K562 (cell line): ENCODE results near the gene SPARC. TPM values are rescaled to one million over a fixed set of nuclear protein-coding genes. Genes with fewer than 3 reads are reported as not detected.

Experiments used
- ATAC-seq: fragments of 200-7000 bp; cut with Tn5 transposase; 3 replicates; pipeline ENCODE4 v1.9.1; 2020; ENCODE audit warnings: moderate library complexity
- BruUV-seq: library from RNA; stranded (reverse); fragments of 400-500 nt; replicated peaks from 2 replicates; lab custom pipeline; 2021; lab: Mats Ljungman, UMichigan
- CTCF ChIA-PET: fragments of 300-600 bp; formaldehyde crosslinking; extraction: SDS; loops from one replicate; lab custom pipeline; 2021; ENCODE audit warnings: low intra/inter-chr PET ratio; lab: Yijun Ruan, JAX
- POLR2A ChIA-PET: fragments of 300-600, 350-650 bp; sonication (Branson Sonifier 250); formaldehyde crosslinking; extraction: SDS; loops from one replicate; lab custom pipeline; 2021; ENCODE audit warnings: antibody characterized with exemption, inconsistent platforms; lab: Yijun Ruan, JAX
- DNase-seq, 4 experiments: peaks; one replicate each; pipeline versions ENCODE4 v3.0.0 to v3.0.0-alpha.2; 2011 to 2018; ENCODE audit warnings: low spot score in 3 of 4, mixed read lengths in 3 of 4; ENCODE audit errors: extremely low read depth in 1 of 4
- FAIRE-seq: peaks from 2 replicates; lab custom pipeline; 2011; peaks lifted over from hg19 to GRCh38; lab: Jason Lieb, UNC
- H2AFZ ChIP-seq: 2 replicates; pipeline ENCODE4 v1.6.0; 2011; ENCODE audit warnings: low read depth, low read length, control low read depth, inconsistent platforms
- H3K27ac ChIP-seq: fragments of 200-600 bp; 3 replicates; pipeline ENCODE4 v1.8.0; 2011; ENCODE audit warnings: low read depth, mild to moderate bottlenecking, control low read depth, inconsistent platforms, low read length, moderate library complexity, mixed read lengths; ENCODE audit errors: extremely low read depth
- H3K27me3 ChIP-seq, 2 experiments: fragments of 300-600 bp in 1 of 2; 2 replicates in 1 of 2; 3 replicates in 1 of 2; pipeline versions ENCODE4 v1.6.0 to v1.8.0; 2011; ENCODE audit warnings: inconsistent platforms in 2 of 2, low read length in 2 of 2, mild to moderate bottlenecking in 1 of 2, mixed read lengths in 1 of 2, moderate library complexity in 1 of 2; ENCODE audit not compliant: control insufficient read depth in 2 of 2, insufficient read depth in 2 of 2
- H3K36me3 ChIP-seq: fragments of 300-600 bp; 3 replicates; pipeline ENCODE4 v1.8.0; 2011; ENCODE audit warnings: mild to moderate bottlenecking, low read length, inconsistent platforms; ENCODE audit not compliant: control insufficient read depth, insufficient read depth
- H3K4me1 ChIP-seq, 2 experiments: fragments of 200-600 bp in 1 of 2; replicated peaks in 1 of 2; 2 replicates in 1 of 2; 3 replicates in 1 of 2; pipeline versions ENCODE4 v1.5.1 to v1.8.0; 2011; ENCODE audit warnings: inconsistent platforms in 2 of 2, low read length in 2 of 2, mild to moderate bottlenecking in 1 of 2, mixed read lengths in 1 of 2, moderate library complexity in 1 of 2; ENCODE audit not compliant: control insufficient read depth in 2 of 2, insufficient read depth in 2 of 2
- H3K4me2 ChIP-seq: 2 replicates; pipeline ENCODE4 v1.6.1; 2011; ENCODE audit warnings: low read length, control low read depth, inconsistent platforms, mixed read lengths; ENCODE audit not compliant: insufficient read depth
- H3K4me3 ChIP-seq: fragments of 200-600 bp; sonication (generic), shearing (Covaris generic); 2 replicates; pipeline ENCODE4 v1.5.1; 2016; ENCODE audit warnings: control low read depth, inconsistent platforms
- H3K79me2 ChIP-seq: fragments of 200-600 bp; 3 replicates; pipeline ENCODE4 v1.8.0; 2011; ENCODE audit warnings: low read length, inconsistent platforms; ENCODE audit not compliant: control insufficient read depth, insufficient read depth
- H3K9ac ChIP-seq, 2 experiments: 2 replicates each; pipeline versions ENCODE4 v1.6.0 to v1.6.1; 2011; ENCODE audit warnings: low read depth in 2 of 2, low read length in 2 of 2, control low read depth in 1 of 2, inconsistent platforms in 1 of 2, mild to moderate bottlenecking in 1 of 2, mixed read lengths in 1 of 2; ENCODE audit not compliant: insufficient read depth in 1 of 2
- H3K9me1 ChIP-seq: one replicate; pipeline ENCODE4 v1.6.0; 2011; ENCODE audit warnings: inconsistent platforms, mild to moderate bottlenecking, low read length, moderate library complexity; ENCODE audit not compliant: control insufficient read depth, insufficient read depth
- H3K9me3 ChIP-seq: replicated peaks from 2 replicates; pipeline ENCODE4 v1.5.1; 2011; ENCODE audit warnings: low read depth, low read length, inconsistent platforms; ENCODE audit not compliant: control insufficient read depth, insufficient read depth
- H4K20me1 ChIP-seq: replicated peaks from 2 replicates; pipeline ENCODE4 v1.6.1; 2011; ENCODE audit warnings: low read length, inconsistent platforms, mixed read lengths; ENCODE audit not compliant: control insufficient read depth, insufficient read depth
- ADNP ChIP-seq: fragments of 200-800 bp; sonication (Bioruptor generic); IDR thresholded peaks from 2 replicates; pipeline ENCODE4 v1.6.1; 2016; ENCODE audit warnings: missing genetic modification characterization, missing compliant biosample characterization
- BHLHE40 ChIP-seq: IDR thresholded peaks from 2 replicates; pipeline ENCODE4 v1.6.1; 2011; ENCODE audit warnings: low read length, improper control_type of control experiment
- CBX2 ChIP-seq: fragments of 200-600 bp; sonication (generic); IDR thresholded peaks from one replicate; pipeline ENCODE4 v1.6.1; 2012; ENCODE audit warnings: mild to moderate bottlenecking, low read length, inconsistent platforms; ENCODE audit not compliant: insufficient read depth, poor library complexity, severe bottlenecking
- CREB3L1 ChIP-seq: fragments of 450-650 bp; IDR thresholded peaks from 2 replicates; pipeline ENCODE4 v1.6.1; 2014; ENCODE audit warnings: low read depth, mild to moderate bottlenecking, moderate library complexity, borderline replicate concordance
- FOXK1 ChIP-seq: sonication (generic); formaldehyde crosslinking; IDR thresholded peaks from 2 replicates; pipeline ENCODE4 v1.8.0; 2022; ENCODE audit warnings: missing genetic modification reagents, mild to moderate bottlenecking, borderline replicate concordance
- PCBP2 ChIP-seq: fragments of 200-400 bp; formaldehyde crosslinking; IDR thresholded peaks from 2 replicates; pipeline ENCODE4 v1.6.1; 2018; ENCODE audit warnings: low read length, low read depth, mild to moderate bottlenecking, moderate library complexity; ENCODE audit not compliant: poor library complexity, severe bottlenecking
- PRMT5 ChIP-seq: sonication (generic); formaldehyde crosslinking; IDR thresholded peaks from 2 replicates; pipeline ENCODE4 v1.5.0; 2020; ENCODE audit warnings: missing genetic modification reagents
- ZNF507 ChIP-seq: conservative IDR thresholded peaks from 2 replicates; pipeline ENCODE4 v1.6.1; 2017; ENCODE audit warnings: missing genetic modification characterization, missing compliant biosample characterization
- WGBS: fragments of 100-300 bp; shearing (Covaris generic); methylation state at CpG from one replicate; pipeline ENCODE4 v1.1.6; 2016; ENCODE audit warnings: low coverage, mixed read lengths; ENCODE audit not compliant: insufficient coverage; ENCODE audit errors: missing lambda C conversion rate; 5-methylcytosine and 5-hydroxymethylcytosine counted together
- in situ Hi-C: fragments of 300-500 bp; cut with MboI; formaldehyde crosslinking; loops from 4 replicates; pipeline ENCODE4 v1.15.0; 2018; ENCODE audit warnings: inconsistent platforms, mixed read lengths
- intact Hi-C: fragments of 100-400 bp; cut with micrococcal nuclease; formaldehyde crosslinking; loops from 2 replicates; pipeline ENCODE4 v1.14.2; 2022
- polyA plus RNA-seq, 8 experiments: library from polyadenylated mRNA; depleted of rRNA in 4 of 8; stranded (reverse) in 5 of 8; unstranded in 3 of 8; fragments of >200 nt; fragmentation: Nextera tagmentation in 2 of 8; fragmentation: Illumina TruSeq in 1 of 8; extraction: Ambion mirVana in 2 of 8; extraction: Trizol in 1 of 8; gene quantifications; 2 replicates each; pipeline versions ENCODE4 v1.2.1 to v1.2.3, GENCODE V29; 2011 to 2014; ENCODE audit warnings: inconsistent platforms in 1 of 8, missing spikeins in 1 of 8
- total RNA-seq, 7 experiments: library from RNA; depleted of rRNA in 6 of 7; stranded (reverse); fragments of >200 nt in 6 of 7; fragmentation: Illumina TruSeq in 2 of 7; extraction: Trizol in 2 of 7; gene quantifications; 2 replicates each; pipeline versions ENCODE4 v1.2.1 to v1.2.3, GENCODE V29; 2011 to 2021; ENCODE audit warnings: low replicate concordance in 1 of 7
- TF ChIP-seq, protein P1 (sequence below): fragments of 450-650 bp; formaldehyde crosslinking; IDR thresholded peaks from 2 replicates; pipeline ENCODE4 v1.4.0; 2022; ENCODE audit warnings: mild to moderate bottlenecking, moderate library complexity
- TF ChIP-seq, protein P2 (sequence below), 2 experiments: fragments of 450-650 bp in 1 of 2; sonication (generic) in 1 of 2; formaldehyde crosslinking; conservative IDR thresholded peaks; 2 replicates each; pipeline versions ENCODE4 v1.4.0 to v1.8.1; 2020 to 2022; ENCODE audit warnings: mild to moderate bottlenecking in 1 of 2, missing genetic modification reagents in 1 of 2
- TF ChIP-seq, protein P3 (sequence below): sonication (generic); formaldehyde crosslinking; IDR thresholded peaks from 2 replicates; pipeline ENCODE4 v1.8.0; 2022; ENCODE audit warnings: missing genetic modification reagents, mild to moderate bottlenecking, moderate library complexity, borderline replicate concordance

The SPARC gene
- total and polyA plus RNA-seq, 9 of the 15 experiments (the other 6 are each of a cell fraction or from before 2014, with no cell fraction given), result 6.1 to 35.6 (median 12.2) TPM

GRCh38 chr5:151637676-151638075 is 49.0 kb downstream of the SPARC start:
- H3K4me3 ChIP-seq, result no peak overlapping the region
- H3K27me3 ChIP-seq, result peaks cover 19 to 39% of the 10 kb centered on the region in 2 experiments; a peak in 3 of 5 replicates
- no peak for FAIRE-seq
- no peaks in the 10 kb centered on the region for H3K36me3 ChIP-seq
- H4K20me1 ChIP-seq, result no peaks in the 10 kb centered on the region; the same call in 1 of the 2 replicates
- ATAC-seq, result no peak
- no peak overlapping the region for H2AFZ ChIP-seq
- BruUV-seq, result no TSS peak
- 9% methylated on average over 5 of the region's 5 CpGs for WGBS
- intact Hi-C loops, result no loop called here
- no peaks in the 10 kb centered on the region for H3K4me1 ChIP-seq
- no peaks in the 10 kb centered on the region for H3K9me3 ChIP-seq
- H3K27ac ChIP-seq, result no peak overlapping the region
- no peak overlapping the region for H3K4me2 ChIP-seq
- CTCF ChIA-PET, result no interaction called here
- TF ChIP-seq BHLHE40, result no peak
- TF ChIP-seq, all 486 proteins: peak for 0
- in situ Hi-C loops, result no loop called here
- POLR2A ChIA-PET, result interaction anchor here (0.5 to 0.6 kb wide), 2 partner anchors 15 to 50 kb away, joined by 3 read pairs; no protein-coding TSS in a partner anchor
- no peaks in the 10 kb centered on the region for H3K9me1 ChIP-seq
- H3K9ac ChIP-seq, result no peak overlapping the region
- DNase-seq, result no peak
- H3K79me2 ChIP-seq, result no peaks in the 10 kb centered on the region

GRCh38 chr5:151633892-151634291 is 52.8 kb downstream of the SPARC start:
- Histone ChIP-seq H4K20me1 (no peaks in the 10 kb centered on the region; the same call in none of the 2 replicates), H3K27ac (no peak overlapping the region), H3K9me1 (peaks cover 2% of the 10 kb centered on the region), H3K79me2 (no peaks in the 10 kb centered on the region), H3K4me1 (no peaks in the 10 kb centered on the region), H3K4me2 (no peak overlapping the region), H3K4me3 (no peak overlapping the region), H3K9me3 (no peaks in the 10 kb centered on the region), H3K9ac (no peak overlapping the region), H3K27me3 (peaks cover 39 to 54% of the 10 kb centered on the region in 2 experiments; a peak in 4 of 5 replicates), H3K36me3 (no peaks in the 10 kb centered on the region), H2AFZ (no peak overlapping the region)
- ATAC-seq (no peak), DNase-seq (no peak), FAIRE-seq (no peak)
- ChIA-PET POLR2A (no interaction called here), CTCF (no interaction called here)
- intact Hi-C loops (no loop called here), in situ Hi-C loops (no loop called here)
- 0% methylated on average over 1 of the region's 1 CpG for WGBS
- no TSS peak for BruUV-seq
- TF ChIP-seq, protein P1, sequence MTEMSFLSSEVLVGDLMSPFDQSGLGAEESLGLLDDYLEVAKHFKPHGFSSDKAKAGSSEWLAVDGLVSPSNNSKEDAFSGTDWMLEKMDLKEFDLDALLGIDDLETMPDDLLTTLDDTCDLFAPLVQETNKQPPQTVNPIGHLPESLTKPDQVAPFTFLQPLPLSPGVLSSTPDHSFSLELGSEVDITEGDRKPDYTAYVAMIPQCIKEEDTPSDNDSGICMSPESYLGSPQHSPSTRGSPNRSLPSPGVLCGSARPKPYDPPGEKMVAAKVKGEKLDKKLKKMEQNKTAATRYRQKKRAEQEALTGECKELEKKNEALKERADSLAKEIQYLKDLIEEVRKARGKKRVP, result no peak
- TF ChIP-seq PRMT5 (CRISPR knock-in tag) (no peak), PCBP2 (no peak), ZNF507 (tag) (no peak), CBX2 (no peak), ADNP (tag) (no peak), CREB3L1 (no peak), FOXK1 (no peak)
- TF ChIP-seq, protein P2, sequence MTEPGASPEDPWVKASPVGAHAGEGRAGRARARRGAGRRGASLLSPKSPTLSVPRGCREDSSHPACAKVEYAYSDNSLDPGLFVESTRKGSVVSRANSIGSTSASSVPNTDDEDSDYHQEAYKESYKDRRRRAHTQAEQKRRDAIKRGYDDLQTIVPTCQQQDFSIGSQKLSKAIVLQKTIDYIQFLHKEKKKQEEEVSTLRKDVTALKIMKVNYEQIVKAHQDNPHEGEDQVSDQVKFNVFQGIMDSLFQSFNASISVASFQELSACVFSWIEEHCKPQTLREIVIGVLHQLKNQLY (CRISPR knock-in tag; conservative IDR thresholded peaks at IDR 0.05), result no peak
- TF ChIP-seq, protein P3, sequence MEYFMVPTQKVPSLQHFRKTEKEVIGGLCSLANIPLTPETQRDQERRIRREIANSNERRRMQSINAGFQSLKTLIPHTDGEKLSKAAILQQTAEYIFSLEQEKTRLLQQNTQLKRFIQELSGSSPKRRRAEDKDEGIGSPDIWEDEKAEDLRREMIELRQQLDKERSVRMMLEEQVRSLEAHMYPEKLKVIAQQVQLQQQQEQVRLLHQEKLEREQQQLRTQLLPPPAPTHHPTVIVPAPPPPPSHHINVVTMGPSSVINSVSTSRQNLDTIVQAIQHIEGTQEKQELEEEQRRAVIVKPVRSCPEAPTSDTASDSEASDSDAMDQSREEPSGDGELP, result no peak
